Right atrium auricular region (tissue), 2 donors: ENCODE measurements around the gene LRRFIP1. TPM values are rescaled to one million over a fixed set of nuclear protein-coding genes. Genes with fewer than 3 reads are reported as not detected.

Experiments used
- DNase-seq: peaks from one replicate; pipeline ENCODE4 v3.0.0-alpha.2; 2019; ENCODE audit warnings: low spot score
- H3K27ac ChIP-seq, 2 donors: fragments of 200-600 bp; sonication (generic); 1 replicate in 1 of 2; 2 replicates in 1 of 2; pipeline ENCODE4 v1.5.1; 2016 to 2019
- H3K27me3 ChIP-seq, 2 donors: fragments of 200-600 bp; sonication (generic); one replicate each; pipeline versions ENCODE4 v1.5.1 to v1.6.0; 2017 to 2019
- H3K36me3 ChIP-seq: fragments of 200-600 bp; sonication (generic); one replicate; pipeline ENCODE4 v1.5.1; 2016
- H3K4me1 ChIP-seq, 2 donors: fragments of 200-600 bp; sonication (generic); one replicate each; pipeline versions ENCODE4 v1.5.1 to v1.6.0; 2017 to 2019
- H3K4me3 ChIP-seq, 2 donors: fragments of 200-600 bp; sonication (generic); 1 replicate in 1 of 2; 2 replicates in 1 of 2; pipeline ENCODE4 v1.5.1; 2017 to 2019; ENCODE audit warnings: mild to moderate bottlenecking in 1 of 2, moderate library complexity in 1 of 2
- H3K9me3 ChIP-seq, 2 donors: fragments of 200-600 bp; sonication (generic); one replicate each; pipeline ENCODE4 v1.5.1; 2019
- total RNA-seq, 2 donors: library from RNA; depleted of rRNA; stranded (reverse); fragments of >200 nt; gene quantifications; one replicate each; pipeline ENCODE4 v1.1.0, GENCODE V29; 2016
- TF ChIP-seq, protein P1 (sequence below), 2 donors: fragments of 200-600 bp; sonication (generic); IDR thresholded peaks; one replicate each; pipeline ENCODE4 v1.5.1; 2019; ENCODE audit warnings: antibody characterized with exemption in 2 of 2

LRRFIP1 gene
- total RNA-seq, 2 donors from 2014 or later, result 71.2 to 88.5 TPM

GRCh38 chr2:237819231-237819630, 191.8 kb downstream of the LRRFIP1 start:
- TF ChIP-seq, protein P1, sequence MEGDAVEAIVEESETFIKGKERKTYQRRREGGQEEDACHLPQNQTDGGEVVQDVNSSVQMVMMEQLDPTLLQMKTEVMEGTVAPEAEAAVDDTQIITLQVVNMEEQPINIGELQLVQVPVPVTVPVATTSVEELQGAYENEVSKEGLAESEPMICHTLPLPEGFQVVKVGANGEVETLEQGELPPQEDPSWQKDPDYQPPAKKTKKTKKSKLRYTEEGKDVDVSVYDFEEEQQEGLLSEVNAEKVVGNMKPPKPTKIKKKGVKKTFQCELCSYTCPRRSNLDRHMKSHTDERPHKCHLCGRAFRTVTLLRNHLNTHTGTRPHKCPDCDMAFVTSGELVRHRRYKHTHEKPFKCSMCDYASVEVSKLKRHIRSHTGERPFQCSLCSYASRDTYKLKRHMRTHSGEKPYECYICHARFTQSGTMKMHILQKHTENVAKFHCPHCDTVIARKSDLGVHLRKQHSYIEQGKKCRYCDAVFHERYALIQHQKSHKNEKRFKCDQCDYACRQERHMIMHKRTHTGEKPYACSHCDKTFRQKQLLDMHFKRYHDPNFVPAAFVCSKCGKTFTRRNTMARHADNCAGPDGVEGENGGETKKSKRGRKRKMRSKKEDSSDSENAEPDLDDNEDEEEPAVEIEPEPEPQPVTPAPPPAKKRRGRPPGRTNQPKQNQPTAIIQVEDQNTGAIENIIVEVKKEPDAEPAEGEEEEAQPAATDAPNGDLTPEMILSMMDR (IDR thresholded peaks at IDR 0.05), result no peak
- Histone ChIP-seq H3K27ac (no peak overlapping the region), H3K36me3 (no peaks in the 10 kb centered on the region), H3K27me3 (no peaks in the 10 kb centered on the region), H3K4me1 (no peaks in the 10 kb centered on the region), H3K9me3 (no peaks in the 10 kb centered on the region), H3K4me3 (no peak overlapping the region)
- no peak for DNase-seq

DNA sequence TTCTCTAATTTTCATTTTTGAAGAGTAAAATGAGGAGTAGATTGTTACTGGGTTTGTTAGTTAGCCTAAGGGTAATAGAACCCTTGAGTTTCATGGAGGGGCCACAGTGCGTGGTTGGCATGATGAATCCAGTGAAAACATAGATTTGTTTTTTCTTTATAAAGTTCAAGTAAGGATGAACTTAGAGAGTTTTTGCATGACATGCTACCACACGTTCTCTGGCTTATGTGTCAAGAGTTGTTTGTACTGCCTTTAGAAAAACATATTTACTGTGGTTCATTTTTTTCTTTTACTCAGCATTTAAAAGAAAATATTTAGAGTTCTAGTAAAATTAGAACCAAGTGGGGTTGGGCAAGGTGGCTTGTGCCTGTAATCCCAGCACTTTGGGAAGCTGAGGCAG, 193.0 kb downstream of the LRRFIP1 start:
- TF ChIP-seq, protein P1 (IDR thresholded peaks at IDR 0.05), result no peak
- DNase-seq, result no peak
- no peaks in the 10 kb centered on the region for H3K36me3 ChIP-seq
- no peaks in the 10 kb centered on the region for H3K9me3 ChIP-seq
- no peak overlapping the region for H3K27ac ChIP-seq
- no peaks in the 10 kb centered on the region for H3K4me1 ChIP-seq
- no peaks in the 10 kb centered on the region for H3K27me3 ChIP-seq
- no peak overlapping the region for H3K4me3 ChIP-seq

DNA sequence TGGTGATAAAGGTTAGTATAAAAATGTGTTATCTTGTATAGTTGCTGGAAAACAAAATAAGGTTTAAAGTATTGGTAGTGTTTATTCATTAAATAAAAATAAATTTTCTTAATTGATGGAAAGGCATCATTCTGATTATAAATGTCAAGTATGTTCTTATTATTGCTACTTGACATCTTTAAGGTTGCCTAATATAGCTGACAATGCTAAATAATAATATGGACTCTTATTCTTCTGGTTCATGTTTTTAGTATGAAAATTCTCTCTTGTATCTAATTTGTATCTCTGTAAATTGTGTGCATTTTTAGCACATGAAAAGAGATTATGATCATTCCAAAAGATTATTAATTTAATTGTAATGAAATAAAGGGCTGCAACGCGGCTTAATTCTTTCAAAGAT, 196.2 kb downstream of the LRRFIP1 start:
- Histone ChIP-seq H3K27me3 (no peaks in the 10 kb centered on the region), H3K9me3 (no peaks in the 10 kb centered on the region), H3K4me1 (no peaks in the 10 kb centered on the region), H3K4me3 (no peak overlapping the region), H3K36me3 (no peaks in the 10 kb centered on the region), H3K27ac (no peak overlapping the region)
- DNase-seq, result no peak
- TF ChIP-seq, protein P1 (IDR thresholded peaks at IDR 0.05), result no peak

DNA sequence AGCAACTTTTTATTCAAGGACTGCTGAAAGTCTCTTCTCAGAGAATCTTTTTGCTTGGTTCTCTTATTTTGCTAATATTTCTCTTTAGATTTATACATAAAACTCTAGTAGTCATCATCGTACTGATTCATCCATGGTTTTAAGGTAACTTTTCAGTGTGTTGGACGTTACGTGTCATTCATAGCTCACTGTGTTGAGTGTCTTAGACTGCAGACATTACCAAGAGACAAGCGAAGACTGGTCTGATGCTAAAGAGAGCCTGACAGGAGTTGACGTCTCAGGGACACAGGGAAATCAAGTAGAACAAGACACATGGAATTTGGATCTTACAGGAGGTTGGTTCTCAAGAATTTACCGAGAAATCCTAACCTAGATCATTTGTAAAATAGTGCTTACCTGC, 196.7 kb downstream of the LRRFIP1 start:
- TF ChIP-seq, protein P1 (IDR thresholded peaks at IDR 0.05), result no peak
- no peak overlapping the region for H3K27ac ChIP-seq
- H3K27me3 ChIP-seq, result no peaks in the 10 kb centered on the region
- DNase-seq, result no peak
- no peaks in the 10 kb centered on the region for H3K4me1 ChIP-seq
- no peaks in the 10 kb centered on the region for H3K36me3 ChIP-seq
- no peak overlapping the region for H3K4me3 ChIP-seq
- no peaks in the 10 kb centered on the region for H3K9me3 ChIP-seq

GRCh38 chr2:237827421-237827987, 200.1 kb downstream of the LRRFIP1 start:
- no peaks in the 10 kb centered on the region for H3K9me3 ChIP-seq
- no peak overlapping the region for H3K27ac ChIP-seq
- H3K36me3 ChIP-seq, result no peaks in the 10 kb centered on the region
- TF ChIP-seq, protein P1 (IDR thresholded peaks at IDR 0.05), result no peak
- H3K4me1 ChIP-seq, result no peaks in the 10 kb centered on the region
- H3K4me3 ChIP-seq, result no peak overlapping the region
- H3K27me3 ChIP-seq, result no peaks in the 10 kb centered on the region
- no peak for DNase-seq

Other genes starting within 250 kb of the LRRFIP1 start
- 100 to 1,000 TPM in 1 of 2 donors, 10 to 100 TPM in 1; 61.6 to 103 TPM for gene COL6A3, start 213.4 kb upstream of the LRRFIP1 start, total RNA-seq
- gene MLPH, start 140.3 kb upstream of the LRRFIP1 start, total RNA-seq, result 100 to 1,000 TPM in 1 of 2 donors, 10 to 100 TPM in 1; 27.1 to 108 TPM
- gene PRLH, start 61.0 kb upstream of the LRRFIP1 start, total RNA-seq, result not detected
- 1 to 10 TPM; 1.0 to 4.5 TPM for gene RAB17, start 36.9 kb upstream of the LRRFIP1 start, total RNA-seq
- under 1 TPM; 0.30 to 0.55 TPM for gene RBM44, start 171.2 kb downstream of the LRRFIP1 start, total RNA-seq
- 100 to 1,000 TPM; 239 to 275 TPM for gene RAMP1, start 232.0 kb downstream of the LRRFIP1 start, total RNA-seq